ENCODE results near the gene DDX56. TPM values are rescaled to one million over a fixed set of nuclear protein-coding genes. Genes with fewer than 3 reads are reported as not detected.

DDX56 gene
- total and polyA plus RNA-seq, 2 of the 13 experiments (the other 11 are each of a cell fraction or from before 2014, with no cell fraction given): 82.6 to 120 TPM

GRCh38 chr7:44574287-44574872 is 672 bp upstream of the DDX56 start (continued):
- TF ChIP-seq ZNF569 (CRISPR knock-in tag; IDR thresholded peaks at IDR 0.05; ENCODE audit: borderline replicate concordance) (no peak), IKZF4 (CRISPR knock-in tag; IDR thresholded peaks at IDR 0.05; ENCODE audit: borderline replicate concordance, low read depth, not compliant biosample characterization) (no peak), HNRNPL (IDR thresholded peaks at IDR 0.05; ENCODE audit: low read depth, low read length) (no peak), NKX3-1 (CRISPR knock-in tag; IDR thresholded peaks at IDR 0.05) (no peak), ZNF792 (CRISPR knock-in tag; IDR thresholded peaks at IDR 0.05) (no peak)
- TF ChIP-seq, protein P1, sequence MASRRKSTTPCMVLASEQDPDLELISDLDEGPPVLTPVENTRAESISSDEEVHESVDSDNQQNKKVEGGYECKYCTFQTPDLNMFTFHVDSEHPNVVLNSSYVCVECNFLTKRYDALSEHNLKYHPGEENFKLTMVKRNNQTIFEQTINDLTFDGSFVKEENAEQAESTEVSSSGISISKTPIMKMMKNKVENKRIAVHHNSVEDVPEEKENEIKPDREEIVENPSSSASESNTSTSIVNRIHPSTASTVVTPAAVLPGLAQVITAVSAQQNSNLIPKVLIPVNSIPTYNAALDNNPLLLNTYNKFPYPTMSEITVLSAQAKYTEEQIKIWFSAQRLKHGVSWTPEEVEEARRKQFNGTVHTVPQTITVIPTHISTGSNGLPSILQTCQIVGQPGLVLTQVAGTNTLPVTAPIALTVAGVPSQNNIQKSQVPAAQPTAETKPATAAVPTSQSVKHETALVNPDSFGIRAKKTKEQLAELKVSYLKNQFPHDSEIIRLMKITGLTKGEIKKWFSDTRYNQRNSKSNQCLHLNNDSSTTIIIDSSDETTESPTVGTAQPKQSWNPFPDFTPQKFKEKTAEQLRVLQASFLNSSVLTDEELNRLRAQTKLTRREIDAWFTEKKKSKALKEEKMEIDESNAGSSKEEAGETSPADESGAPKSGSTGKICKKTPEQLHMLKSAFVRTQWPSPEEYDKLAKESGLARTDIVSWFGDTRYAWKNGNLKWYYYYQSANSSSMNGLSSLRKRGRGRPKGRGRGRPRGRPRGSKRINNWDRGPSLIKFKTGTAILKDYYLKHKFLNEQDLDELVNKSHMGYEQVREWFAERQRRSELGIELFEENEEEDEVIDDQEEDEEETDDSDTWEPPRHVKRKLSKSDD (CRISPR knock-in tag; IDR thresholded peaks at IDR 0.05; ENCODE audit: low read depth): peak; percentile 5; the same call in 1 of the 2 replicates

GRCh38 chr7:44572771-44573170 is 937 bp downstream of the DDX56 start:
- intact Hi-C loops (cut with micrococcal nuclease; ENCODE audit: unreplicated experiment): loop anchor here (5.0 kb wide), 1 partner anchor 80 kb away; the partner anchor contains the start of gene NUDCD3
- DNase-seq (ENCODE audit: low spot score) (no peak), FAIRE-seq (no peak), ATAC-seq (no peak)
- Histone ChIP-seq H3K9me3 (ENCODE audit: low read length) (no peaks in the 10 kb centered on the region), H3K4me1 (ENCODE audit: insufficient read depth, low read length) (peaks cover 39% of the 10 kb centered on the region), H3K36me3 (replicated peaks in 1 of 2; ENCODE audit: control insufficient read depth in 1 of 2, insufficient read depth in 2 of 2, low read length in 2 of 2) (peaks cover 32 to 52% of the 10 kb centered on the region in 2 experiments), H2AFZ (ENCODE audit: low read length) (no peak overlapping the region), H4K20me1 (ENCODE audit: insufficient read depth, low read length) (no peaks in the 10 kb centered on the region), H3K4me3 (replicated peaks in 1 of 3; ENCODE audit: insufficient read depth in 1 of 3, low read depth in 2 of 3, low read length in 3 of 3) (peak overlapping the region; percentile 77 to 91 (median 83)), H3K4me2 (ENCODE audit: low read depth, low read length) (peak overlapping the region; percentile 99), H3K9ac (ENCODE audit: insufficient read depth, low read depth, low read length) (peak overlapping the region; percentile 93), H3K27me3 (ENCODE audit: control insufficient read depth in 1 of 2, insufficient read depth in 2 of 2, low read length in 2 of 2) (no peaks in the 10 kb centered on the region; a peak in 1 of 5 replicates), H3K27ac (ENCODE audit: extremely low read length, insufficient read depth, low read length) (peak overlapping the region; percentile 83), H3K79me2 (ENCODE audit: insufficient read depth, low read length) (peaks cover 33% of the 10 kb centered on the region)
- POLR2A ChIA-PET: interaction anchor here (1.5 to 2.8 kb wide), 7 partner anchors 8 to 276 kb away, joined by 4 to 45 read pairs (median 15); partner anchors contain the start of genes NUDCD3 and TMED4
- no TSS peak for BruUV-seq (replicated peaks)
- 22% methylated on average over 5 of the region's 5 CpGs for WGBS (ENCODE audit: low lambda C conversion rate)
- CTCF ChIA-PET (ENCODE audit: low intra/inter-chr PET ratio, low total read pairs): no interaction called here
- in situ Hi-C loops (cut with HindIII; ENCODE audit: extremely low pct_ligation_motif_present, low pct_unique_long_range_greater_than_20kb): no loop called here
- TF ChIP-seq CAMTA2 (CRISPR knock-in tag; IDR thresholded peaks at IDR 0.05; ENCODE audit: borderline replicate concordance) (no peak), HOXA7 (CRISPR knock-in tag; IDR thresholded peaks at IDR 0.05) (no peak), ZNF713 (CRISPR knock-in tag; IDR thresholded peaks at IDR 0.05) (no peak), NR2F6 (IDR thresholded peaks at IDR 0.05) (no peak), NR2F6 (CRISPR knock-in tag; IDR thresholded peaks at IDR 0.05) (no peak), JUNB (CRISPR knock-in tag; IDR thresholded peaks at IDR 0.05; ENCODE audit: borderline replicate concordance) (peak; percentile 41; the same call in 1 of the 2 replicates), MEIS1 (CRISPR knock-in tag; IDR thresholded peaks at IDR 0.05; ENCODE audit: borderline replicate concordance) (no peak), ZFP41 (CRISPR knock-in tag; IDR thresholded peaks at IDR 0.05; ENCODE audit: borderline replicate concordance) (no peak)

Data from HepG2 (cell line).